Testis (tissue), 3 donors: Measurements from ENCODE around the gene CELF2. TPM values are rescaled to one million over a fixed set of nuclear protein-coding genes. Genes with fewer than 3 reads are reported as not detected.

ENCODE experiments used
- DNase-seq: peaks from one replicate; pipeline ENCODE4 v3.0.0-alpha.2; 2019
- H3K27ac ChIP-seq, 2 donors: fragments of 200-600 bp; sonication (generic); one replicate each; pipeline ENCODE4 v1.5.1; 2019
- H3K27me3 ChIP-seq: fragments of 200-600 bp; sonication (generic); one replicate; pipeline ENCODE4 v1.5.1; 2019
- H3K36me3 ChIP-seq: fragments of 200-600 bp; sonication (generic); one replicate; pipeline ENCODE4 v1.5.1; 2017; ENCODE audit warnings: low read depth; ENCODE audit errors: missing control alignments
- H3K4me1 ChIP-seq: fragments of 200-600 bp; sonication (generic); one replicate; pipeline ENCODE4 v1.5.1; 2019
- H3K4me3 ChIP-seq, 2 donors: fragments of 200-600 bp; sonication (generic); one replicate each; pipeline ENCODE4 v1.5.1; 2017 to 2019
- H3K9me3 ChIP-seq: fragments of 200-600 bp; sonication (generic); one replicate; pipeline ENCODE4 v1.5.1; 2017
- CTCF ChIP-seq, 3 experiments: fragments of 450-650 bp in 2 of 3; fragments of 200-600 bp in 1 of 3; sonication (generic) in 1 of 3; IDR thresholded peaks; one replicate each; pipeline ENCODE4 v1.5.1; 2016 to 2019; ENCODE audit warnings: antibody characterized with exemption in 3 of 3, mild to moderate bottlenecking in 2 of 3, moderate library complexity in 1 of 3
- POLR2A ChIP-seq: fragments of 450-650 bp; IDR thresholded peaks from one replicate; pipeline ENCODE4 v1.6.1; 2017; ENCODE audit warnings: antibody characterized with exemption, mild to moderate bottlenecking, moderate library complexity
- WGBS, 2 donors: methylation state at CpG; one replicate each; pipeline ENCODE4 v1.1.5; 2018; 5-methylcytosine and 5-hydroxymethylcytosine counted together
- intact Hi-C: fragments of 100-400 bp; cut with DNase I; formaldehyde crosslinking; loops from one replicate; pipeline ENCODE4 v1.15.1; 2023; ENCODE audit warnings: low total_unique reads
- polyA plus RNA-seq: library from polyadenylated mRNA; stranded (reverse); fragments of 350-450 nt; fragmentation: Illumina TruSeq; extraction: RNeasy Lipid Tissue Mini Kit (QIAGEN cat#74804); gene quantifications from one replicate; pipeline ENCODE4 v1.2.3, GENCODE V29; 2014; ENCODE audit warnings: low read depth, low replicate concordance; ENCODE audit not compliant: insufficient read depth
- total RNA-seq, 2 donors: library from RNA; depleted of rRNA; stranded (reverse); fragments of >200 nt; gene quantifications; one replicate each; pipeline ENCODE4 v1.2.3, GENCODE V29; 2016

CELF2 gene
- total and polyA plus RNA-seq, 3 donors from 2014 or later: 17.5 to 41.6 (median 27.8) TPM

GRCh38 chr10:11167233-11167966 lies 149.7 kb downstream of the CELF2 start:
- Histone ChIP-seq H3K4me3 (peak overlapping the region in 1 of 2 donors; percentile 12), H3K27me3 (no peaks in the 10 kb centered on the region), H3K27ac (peak overlapping the region in 1 of 2 donors; percentile 9), H3K4me1 (no peaks in the 10 kb centered on the region), H3K9me3 (no peaks in the 10 kb centered on the region), H3K36me3 (no peaks in the 10 kb centered on the region)
- intact Hi-C loops: no loop called here
- DNase-seq: no peak
- TF ChIP-seq CTCF (IDR thresholded peaks at IDR 0.05): no peak
- TF ChIP-seq POLR2A: no peak
- WGBS, 2 donors: 84 to 85% methylated on average over 7 of the region's 7 CpGs

GRCh38 chr10:11168423-11169090 lies 150.9 kb downstream of the CELF2 start:
- H3K4me1 ChIP-seq: no peaks in the 10 kb centered on the region
- intact Hi-C loops: no loop called here
- WGBS, 2 donors: 81 to 85% methylated on average over 6 of the region's 6 CpGs

GRCh38 chr10:11169976-11170375 lies 152.3 kb downstream of the CELF2 start:
- no peaks in the 10 kb centered on the region for H3K27me3 ChIP-seq
- WGBS, 2 donors: 72 to 92% methylated on average over 2 of the region's 2 CpGs
- intact Hi-C loops: no loop called here
- no peak overlapping the region for H3K27ac ChIP-seq
- H3K4me3 ChIP-seq: no peak overlapping the region
- H3K4me1 ChIP-seq: no peaks in the 10 kb centered on the region
- DNase-seq: no peak
- H3K36me3 ChIP-seq: no peaks in the 10 kb centered on the region
- no peak for TF ChIP-seq POLR2A
- TF ChIP-seq CTCF (IDR thresholded peaks at IDR 0.05): no peak
- H3K9me3 ChIP-seq: no peaks in the 10 kb centered on the region

More at GRCh38 chr10:11168423-11169090, 150.9 kb downstream of the CELF2 start:
- no peak for TF ChIP-seq CTCF (IDR thresholded peaks at IDR 0.05)
- Histone ChIP-seq H3K27ac (no peak overlapping the region), H3K36me3 (no peaks in the 10 kb centered on the region), H3K9me3 (no peaks in the 10 kb centered on the region), H3K27me3 (no peaks in the 10 kb centered on the region), H3K4me3 (no peak overlapping the region)
- no peak for DNase-seq

- intact Hi-C loops: no loop called here
- Histone ChIP-seq H3K36me3 (no peaks in the 10 kb centered on the region), H3K4me1 (no peaks in the 10 kb centered on the region), H3K27me3 (no peaks in the 10 kb centered on the region), H3K9me3 (no peaks in the 10 kb centered on the region), H3K4me3 (no peak overlapping the region), H3K27ac (peak overlapping the region in 1 of 2 donors; percentile 19)
- 87% methylated on average over 8 of the region's 8 CpGs for WGBS, 2 donors
- TF ChIP-seq CTCF (IDR thresholded peaks at IDR 0.05) (no peak), POLR2A (no peak)
- no peak for DNase-seq
Observed at GRCh38 chr10:11170574-11170973, 152.9 kb downstream of the CELF2 start.
